ENCODE data around the gene RAPGEF4.

- TF ChIP-seq TCF7L2 (IDR thresholded peaks at IDR 0.05; ENCODE audit: low read depth, low read length) (no peak), SIN3A (IDR thresholded peaks at IDR 0.05; ENCODE audit: borderline replicate concordance, insufficient read depth, low read depth, low read length) (no peak)
- TF ChIP-seq, protein P1, sequence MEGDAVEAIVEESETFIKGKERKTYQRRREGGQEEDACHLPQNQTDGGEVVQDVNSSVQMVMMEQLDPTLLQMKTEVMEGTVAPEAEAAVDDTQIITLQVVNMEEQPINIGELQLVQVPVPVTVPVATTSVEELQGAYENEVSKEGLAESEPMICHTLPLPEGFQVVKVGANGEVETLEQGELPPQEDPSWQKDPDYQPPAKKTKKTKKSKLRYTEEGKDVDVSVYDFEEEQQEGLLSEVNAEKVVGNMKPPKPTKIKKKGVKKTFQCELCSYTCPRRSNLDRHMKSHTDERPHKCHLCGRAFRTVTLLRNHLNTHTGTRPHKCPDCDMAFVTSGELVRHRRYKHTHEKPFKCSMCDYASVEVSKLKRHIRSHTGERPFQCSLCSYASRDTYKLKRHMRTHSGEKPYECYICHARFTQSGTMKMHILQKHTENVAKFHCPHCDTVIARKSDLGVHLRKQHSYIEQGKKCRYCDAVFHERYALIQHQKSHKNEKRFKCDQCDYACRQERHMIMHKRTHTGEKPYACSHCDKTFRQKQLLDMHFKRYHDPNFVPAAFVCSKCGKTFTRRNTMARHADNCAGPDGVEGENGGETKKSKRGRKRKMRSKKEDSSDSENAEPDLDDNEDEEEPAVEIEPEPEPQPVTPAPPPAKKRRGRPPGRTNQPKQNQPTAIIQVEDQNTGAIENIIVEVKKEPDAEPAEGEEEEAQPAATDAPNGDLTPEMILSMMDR (IDR thresholded peaks at IDR 0.05), result peak; percentile 36
Measured at GRCh38 chr2:172995323-172996244, 259.9 kb downstream of the RAPGEF4 start.

All from Panc1 (cell line).